Left renal pelvis (tissue), 4 donors: Measurements from ENCODE around the gene ZNF430. TPM values are rescaled to one million over a fixed set of nuclear protein-coding genes. Genes with fewer than 3 reads are reported as not detected.

Experiments used
- polyA plus RNA-seq, 4 donors: library from polyadenylated mRNA; unstranded; fragments of 120-200 nt; gene quantifications; one replicate each; pipeline ENCODE4 v1.2.1, GENCODE V29; 2013; ENCODE audit not compliant: insufficient read length in 4 of 4

Gene ZNF430
- polyA plus RNA-seq, 4 donors = 10.8 to 12.4 (median 12.0) TPM

Other genes with a start within 250 kb of the ZNF430 start
- 1 to 10 TPM; 2.5 to 6.9 (median 6.1) TPM for gene ZNF66, start 244.4 kb upstream of the ZNF430 start, polyA plus RNA-seq
- 10 to 100 TPM; 18.2 to 23.2 (median 19.5) TPM for gene ZNF85, start 97.4 kb upstream of the ZNF430 start, polyA plus RNA-seq
- 10 to 100 TPM; 13.6 to 20.4 (median 17.8) TPM for gene ZNF714, start 61.5 kb downstream of the ZNF430 start, polyA plus RNA-seq
- gene ZNF431, start 121.4 kb downstream of the ZNF430 start, polyA plus RNA-seq = 10 to 100 TPM; 16.8 to 30.6 (median 23.6) TPM